ENCODE measurements around the gene TOPORS. TPM values are rescaled to one million over a fixed set of nuclear protein-coding genes. Genes with fewer than 3 reads are reported as not detected.

TOPORS gene
- total RNA-seq, 4 donors from 2014 or later = 12.2 to 19.8 (median 16.0) TPM

DNA sequence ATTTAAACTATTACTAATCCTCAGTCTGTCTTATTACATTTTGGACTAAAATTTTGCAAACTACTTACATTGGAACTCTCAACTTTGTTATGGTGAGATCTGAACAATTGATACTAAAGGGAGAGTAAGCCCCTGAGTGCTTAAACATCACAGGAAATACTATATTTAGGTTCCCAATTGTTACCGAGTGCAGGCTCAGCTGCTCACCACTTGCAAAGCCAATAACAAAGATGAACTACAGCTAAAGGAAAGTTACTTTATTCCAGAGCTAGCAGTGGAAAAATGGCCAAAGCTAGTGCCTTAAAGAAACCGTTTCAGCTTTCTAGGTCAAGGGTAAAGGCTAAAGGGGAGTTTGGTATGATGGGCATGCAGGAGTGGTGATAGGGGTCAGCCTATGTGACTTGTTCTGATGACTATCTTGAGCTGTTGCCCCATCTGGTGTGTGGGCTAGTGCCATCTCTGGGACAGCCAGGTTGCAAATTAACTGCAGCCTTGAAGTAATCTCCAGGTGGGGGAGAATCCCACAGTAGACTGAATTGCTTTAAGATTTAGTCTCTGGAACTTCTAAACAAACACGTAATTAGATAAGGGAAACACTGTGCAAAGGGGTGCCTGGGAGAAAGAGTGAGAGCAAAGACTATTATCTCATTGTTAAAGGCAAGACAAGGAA, 28.4 kb upstream of the TOPORS start:
- intact Hi-C loops (cut with DNase I) = no loop called here
- Histone ChIP-seq H3K4me1 (peaks cover 0 to 8% (median 0%) of the 10 kb centered on the region in 3 donors), H3K4me3 (no peak overlapping the region), H3K27ac (no peak overlapping the region), H3K27me3 (peaks cover 0 to 19% (median 0%) of the 10 kb centered on the region in 4 donors), H3K9me3 (no peaks in the 10 kb centered on the region), H3K36me3 (no peaks in the 10 kb centered on the region)
- TF ChIP-seq POLR2A (IDR thresholded peaks at IDR 0.05) = no peak
- TF ChIP-seq, protein P1, sequence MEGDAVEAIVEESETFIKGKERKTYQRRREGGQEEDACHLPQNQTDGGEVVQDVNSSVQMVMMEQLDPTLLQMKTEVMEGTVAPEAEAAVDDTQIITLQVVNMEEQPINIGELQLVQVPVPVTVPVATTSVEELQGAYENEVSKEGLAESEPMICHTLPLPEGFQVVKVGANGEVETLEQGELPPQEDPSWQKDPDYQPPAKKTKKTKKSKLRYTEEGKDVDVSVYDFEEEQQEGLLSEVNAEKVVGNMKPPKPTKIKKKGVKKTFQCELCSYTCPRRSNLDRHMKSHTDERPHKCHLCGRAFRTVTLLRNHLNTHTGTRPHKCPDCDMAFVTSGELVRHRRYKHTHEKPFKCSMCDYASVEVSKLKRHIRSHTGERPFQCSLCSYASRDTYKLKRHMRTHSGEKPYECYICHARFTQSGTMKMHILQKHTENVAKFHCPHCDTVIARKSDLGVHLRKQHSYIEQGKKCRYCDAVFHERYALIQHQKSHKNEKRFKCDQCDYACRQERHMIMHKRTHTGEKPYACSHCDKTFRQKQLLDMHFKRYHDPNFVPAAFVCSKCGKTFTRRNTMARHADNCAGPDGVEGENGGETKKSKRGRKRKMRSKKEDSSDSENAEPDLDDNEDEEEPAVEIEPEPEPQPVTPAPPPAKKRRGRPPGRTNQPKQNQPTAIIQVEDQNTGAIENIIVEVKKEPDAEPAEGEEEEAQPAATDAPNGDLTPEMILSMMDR (IDR thresholded peaks at IDR 0.05) = no peak
- no peak for DNase-seq
- WGBS, 2 donors = 7 to 21% methylated on average over 3 of the region's 3 CpGs

DNA sequence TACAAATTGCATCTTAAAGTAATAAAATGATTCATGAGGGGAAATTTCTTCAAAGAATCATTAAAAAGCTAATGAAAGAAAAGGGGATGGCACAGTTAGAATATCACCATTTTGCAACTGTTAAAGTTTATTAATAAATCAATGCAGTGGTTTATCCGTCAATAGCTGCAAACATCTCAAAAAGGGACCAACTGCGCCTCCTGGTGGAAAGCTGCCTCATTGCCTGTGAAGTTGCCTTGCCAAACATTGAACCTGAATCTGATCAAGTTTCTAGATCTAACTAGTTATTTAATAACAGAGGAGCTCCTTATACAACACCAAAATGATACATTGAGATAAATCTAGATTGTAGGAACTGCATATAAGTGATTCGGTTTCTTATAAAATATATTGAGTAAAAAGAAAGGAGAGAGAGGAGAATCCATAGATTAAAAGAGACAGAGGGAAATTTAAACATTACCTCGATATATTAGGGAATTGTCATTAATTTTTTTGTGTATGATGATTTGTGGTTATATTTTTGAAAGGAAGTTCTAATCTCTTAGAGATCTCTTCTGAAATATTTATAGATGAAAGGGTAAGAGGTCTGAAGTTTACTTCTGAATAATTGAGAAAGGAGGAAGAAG, 27.4 kb upstream of the TOPORS start:
- no peak overlapping the region for H3K4me3 ChIP-seq
- no peaks in the 10 kb centered on the region for H3K36me3 ChIP-seq
- H3K27me3 ChIP-seq = peaks cover 0 to 14% (median 0%) of the 10 kb centered on the region in 4 donors
- intact Hi-C loops (cut with DNase I) = loop anchor here (5.0 kb wide), 1 partner anchor 198 kb away; the partner anchor contains the start of gene ACO1
- 15% methylated on average over 4 of the region's 4 CpGs for whole genome bisulfite sequencing, 2 donors
- H3K4me1 ChIP-seq = peaks cover 0 to 8% (median 0%) of the 10 kb centered on the region in 3 donors
- no peaks in the 10 kb centered on the region for H3K9me3 ChIP-seq
- no peak for DNase-seq
- TF ChIP-seq, protein P1 (IDR thresholded peaks at IDR 0.05) = peak; percentile 75 to 94 (median 84)
- TF ChIP-seq POLR2A (IDR thresholded peaks at IDR 0.05) = no peak
- H3K27ac ChIP-seq = no peak overlapping the region

DNA sequence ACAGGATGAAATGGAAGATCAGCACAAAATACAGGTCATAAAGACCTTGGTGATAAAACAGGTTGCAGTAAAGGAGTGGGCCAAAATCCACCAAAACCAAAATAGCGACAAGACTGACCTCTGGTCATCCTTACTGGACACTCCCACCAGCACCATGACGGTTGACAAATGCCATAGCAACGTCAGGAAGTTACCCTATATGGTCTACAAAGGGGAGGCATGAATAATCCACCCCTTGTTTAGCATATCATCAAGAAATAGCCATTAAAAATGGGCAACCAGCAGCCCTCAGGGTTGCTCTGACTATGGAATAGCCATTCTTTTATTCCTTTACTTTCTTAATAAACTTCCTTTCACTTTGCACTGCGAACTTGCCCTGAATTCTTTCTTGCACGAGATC, 26.6 kb upstream of the TOPORS start:
- H3K4me1 ChIP-seq = peaks cover 0 to 8% (median 0%) of the 10 kb centered on the region in 3 donors
- TF ChIP-seq, protein P1 (IDR thresholded peaks at IDR 0.05) = no peak
- no peak for TF ChIP-seq POLR2A (IDR thresholded peaks at IDR 0.05)
- H3K9me3 ChIP-seq = no peaks in the 10 kb centered on the region
- no peak overlapping the region for H3K4me3 ChIP-seq
- intact Hi-C loops (cut with DNase I) = loop anchor here (5.0 kb wide), 1 partner anchor 197 kb away; the partner anchor contains the start of gene ACO1
- WGBS, 2 donors = 48 to 59% methylated on average over 5 of the region's 5 CpGs
- H3K36me3 ChIP-seq = no peaks in the 10 kb centered on the region
- DNase-seq = no peak
- H3K27ac ChIP-seq = no peak overlapping the region
- peaks cover 0 to 14% (median 0%) of the 10 kb centered on the region in 4 donors for H3K27me3 ChIP-seq

DNA sequence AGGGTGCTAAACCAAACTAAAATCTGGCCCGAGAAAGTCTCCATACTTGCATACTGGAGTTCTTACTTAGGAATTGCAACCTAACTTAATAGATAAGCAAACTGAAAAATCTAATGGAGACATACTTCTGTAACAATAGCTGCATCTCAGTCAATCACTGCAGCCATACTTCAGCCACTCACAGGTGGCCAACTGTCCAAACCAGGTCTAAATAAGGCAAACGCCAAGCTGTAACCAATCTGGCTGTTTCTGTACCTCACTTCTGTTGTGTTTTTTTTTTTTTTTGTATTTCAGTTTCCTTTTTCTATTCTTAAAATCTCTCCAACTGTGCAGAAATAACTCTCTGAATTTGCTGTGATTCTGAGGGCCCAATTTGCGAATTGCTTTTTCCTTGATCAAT, 24.9 kb upstream of the TOPORS start:
- Histone ChIP-seq H3K4me3 (no peak overlapping the region), H3K27me3 (peaks cover 0 to 14% (median 0%) of the 10 kb centered on the region in 4 donors), H3K36me3 (no peaks in the 10 kb centered on the region), H3K27ac (no peak overlapping the region), H3K4me1 (peaks cover 0 to 16% (median 4%) of the 10 kb centered on the region in 3 donors), H3K9me3 (no peaks in the 10 kb centered on the region)
- intact Hi-C loops (cut with DNase I) = loop anchor here (5.0 kb wide), 1 partner anchor 195 kb away; the partner anchor contains the start of gene ACO1
- DNase-seq = no peak
- WGBS, 2 donors = 77 to 78% methylated on average over 3 of the region's 3 CpGs
- TF ChIP-seq, protein P1 (IDR thresholded peaks at IDR 0.05) = no peak
- no peak for TF ChIP-seq POLR2A (IDR thresholded peaks at IDR 0.05)

DNA sequence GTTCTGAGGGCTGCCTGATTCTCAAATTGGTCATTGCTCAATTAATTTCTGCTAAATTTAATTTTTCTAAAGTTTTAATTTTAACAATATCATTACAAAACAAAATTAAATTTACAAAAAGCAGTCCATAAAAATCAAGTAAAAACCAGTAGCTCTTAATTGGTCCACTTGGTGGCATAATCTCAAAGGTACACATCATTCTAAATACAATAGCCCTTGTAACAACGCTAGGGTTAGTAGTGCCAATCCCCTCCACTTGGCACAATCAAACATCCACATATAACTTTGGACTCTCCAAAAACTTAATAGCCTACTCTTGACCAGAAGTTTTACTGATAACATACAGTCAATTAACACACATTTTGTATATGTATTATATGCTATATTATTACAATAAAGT, 22.5 kb upstream of the TOPORS start:
- intact Hi-C loops (cut with DNase I) = loop anchor here (5.0 kb wide), 1 partner anchor 193 kb away; the partner anchor contains the start of gene ACO1
- Histone ChIP-seq H3K9me3 (no peaks in the 10 kb centered on the region), H3K4me1 (peaks cover 8 to 41% (median 12%) of the 10 kb centered on the region in 3 donors), H3K27ac (no peak overlapping the region), H3K4me3 (no peak overlapping the region), H3K27me3 (peaks cover 0 to 4% (median 0%) of the 10 kb centered on the region in 4 donors), H3K36me3 (peaks cover 0 to 8% (median 0%) of the 10 kb centered on the region in 3 donors)
- 33 to 50% methylated on average over 1 of the region's 1 CpG for WGBS, 2 donors
- TF ChIP-seq POLR2A (IDR thresholded peaks at IDR 0.05) = no peak
- TF ChIP-seq, protein P1 (IDR thresholded peaks at IDR 0.05) = peak in 1 of 6 experiments; percentile 5
- no peak for DNase-seq
